Neural progenitor cell (in vitro differentiated cells): ENCODE results near the gene IFIH1.
A peak's percentile ranks its signal among the peaks of the same experiment; 100 is the strongest.

Experiments used
- CTCF ChIP-seq: fragments of 200-600 bp; sonication (generic); IDR thresholded peaks from 2 replicates; pipeline ENCODE4 v1.5.1; 2017; ENCODE audit warnings: antibody characterized with exemption, mild to moderate bottlenecking
- EZH2 ChIP-seq: fragments of 200-600 bp; sonication (generic); IDR thresholded peaks from 2 replicates; pipeline ENCODE4 v1.6.1; 2017; ENCODE audit warnings: antibody characterized with exemption, mild to moderate bottlenecking, moderate library complexity
- EZH2phosphoT487 ChIP-seq: fragments of 200-600 bp; sonication (generic); IDR thresholded peaks from 2 replicates; pipeline ENCODE4 v1.6.1; 2017; ENCODE audit warnings: antibody characterized with exemption

- TF ChIP-seq CTCF, result peak; percentile 66
- TF ChIP-seq EZH2phosphoT487, result no peak
- TF ChIP-seq EZH2, result no peak
Observed at GRCh38 chr2:162327134-162327769, 8.8 kb upstream of the IFIH1 start.
